ENCODE results near the gene IL17RD.
A peak's percentile ranks its signal among the peaks of the same experiment; 100 is the strongest.

Gene IL17RD

DNA sequence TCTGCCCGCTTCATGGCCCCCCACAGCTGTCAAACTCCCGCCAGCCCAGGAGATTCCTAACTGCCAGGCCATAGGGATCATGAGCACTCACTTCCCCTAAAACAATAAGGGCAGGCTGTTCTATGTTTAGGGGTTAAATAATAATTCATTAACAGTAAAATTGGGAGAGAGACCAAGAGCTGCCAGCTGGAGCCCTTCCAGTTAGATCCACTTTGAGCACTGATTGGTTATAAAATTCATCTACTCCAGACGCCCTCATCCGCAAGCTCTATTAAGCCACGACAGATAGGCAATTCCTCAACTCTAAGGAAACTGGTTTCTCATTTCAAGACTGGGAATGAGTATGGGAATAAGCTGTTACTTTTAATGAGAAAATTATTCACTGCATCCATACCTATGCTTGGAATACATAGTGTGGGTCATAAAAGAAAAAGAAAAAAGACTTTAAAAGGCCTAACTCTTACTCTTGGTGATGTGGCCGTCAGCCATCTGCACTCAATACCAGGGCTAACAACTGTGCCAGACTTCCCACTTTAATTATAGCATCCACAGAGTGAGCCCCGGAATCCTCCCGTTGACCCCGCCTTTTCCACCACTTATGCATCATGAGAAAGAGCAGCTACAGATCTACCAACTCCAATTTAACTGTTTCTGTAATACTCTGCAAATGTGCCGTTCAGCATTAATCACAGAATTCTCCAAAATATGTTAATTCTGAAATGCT is 44.5 kb downstream of the IL17RD start:
- DNase-seq (ENCODE audit: low read depth), result no peak
- H3K4me3 ChIP-seq (ENCODE audit: low read length), result no peak overlapping the region
- TF ChIP-seq, protein P1, sequence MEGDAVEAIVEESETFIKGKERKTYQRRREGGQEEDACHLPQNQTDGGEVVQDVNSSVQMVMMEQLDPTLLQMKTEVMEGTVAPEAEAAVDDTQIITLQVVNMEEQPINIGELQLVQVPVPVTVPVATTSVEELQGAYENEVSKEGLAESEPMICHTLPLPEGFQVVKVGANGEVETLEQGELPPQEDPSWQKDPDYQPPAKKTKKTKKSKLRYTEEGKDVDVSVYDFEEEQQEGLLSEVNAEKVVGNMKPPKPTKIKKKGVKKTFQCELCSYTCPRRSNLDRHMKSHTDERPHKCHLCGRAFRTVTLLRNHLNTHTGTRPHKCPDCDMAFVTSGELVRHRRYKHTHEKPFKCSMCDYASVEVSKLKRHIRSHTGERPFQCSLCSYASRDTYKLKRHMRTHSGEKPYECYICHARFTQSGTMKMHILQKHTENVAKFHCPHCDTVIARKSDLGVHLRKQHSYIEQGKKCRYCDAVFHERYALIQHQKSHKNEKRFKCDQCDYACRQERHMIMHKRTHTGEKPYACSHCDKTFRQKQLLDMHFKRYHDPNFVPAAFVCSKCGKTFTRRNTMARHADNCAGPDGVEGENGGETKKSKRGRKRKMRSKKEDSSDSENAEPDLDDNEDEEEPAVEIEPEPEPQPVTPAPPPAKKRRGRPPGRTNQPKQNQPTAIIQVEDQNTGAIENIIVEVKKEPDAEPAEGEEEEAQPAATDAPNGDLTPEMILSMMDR (conservative IDR thresholded peaks at IDR 0.05; ENCODE audit: low read length), result no peak

DNA sequence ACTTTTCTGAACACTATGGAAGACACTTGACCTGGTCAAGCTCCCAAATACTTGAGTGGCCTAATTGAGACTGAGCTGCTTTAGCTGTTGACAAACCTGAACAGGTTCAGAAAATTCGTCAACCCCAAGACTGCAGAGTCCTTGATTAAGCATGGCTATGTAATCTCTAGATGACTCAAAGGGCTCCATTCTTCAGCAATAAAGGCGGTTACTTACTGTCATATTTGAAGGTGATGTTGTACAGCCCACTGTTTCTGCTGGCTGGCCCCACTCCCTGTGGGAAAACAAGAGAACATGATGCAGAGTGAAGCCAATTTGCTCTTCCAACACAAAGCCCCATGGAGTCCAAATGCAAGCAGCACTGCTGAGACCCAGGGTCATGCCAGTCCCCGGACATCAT is 45.1 kb downstream of the IL17RD start:
- no peak for DNase-seq (ENCODE audit: low read depth)
- TF ChIP-seq, protein P1 (conservative IDR thresholded peaks at IDR 0.05; ENCODE audit: low read length), result no peak
- no peak overlapping the region for H3K4me3 ChIP-seq (ENCODE audit: low read length)

DNA sequence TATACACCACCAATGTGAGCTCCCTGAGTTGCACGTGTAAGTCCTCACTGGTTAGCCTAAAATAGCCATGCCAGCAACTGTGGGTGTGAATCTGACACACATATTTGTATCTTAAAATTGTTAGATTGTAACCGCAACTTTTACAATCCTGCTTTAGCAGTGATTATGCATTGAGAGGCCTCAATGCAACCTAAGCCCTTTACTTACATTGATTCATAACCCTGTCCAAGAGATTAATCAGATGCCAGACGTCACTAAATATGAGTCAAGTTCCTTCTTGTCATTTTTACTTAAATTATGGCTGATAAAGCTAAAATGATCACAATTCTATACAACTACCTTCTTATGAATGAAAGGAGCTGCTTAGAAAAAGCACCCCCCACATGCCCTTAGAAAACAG is 46.9 kb downstream of the IL17RD start:
- TF ChIP-seq, protein P1 (conservative IDR thresholded peaks at IDR 0.05; ENCODE audit: low read length), result no peak
- DNase-seq (ENCODE audit: low read depth), result no peak
- no peak overlapping the region for H3K4me3 ChIP-seq (ENCODE audit: low read length)

DNA sequence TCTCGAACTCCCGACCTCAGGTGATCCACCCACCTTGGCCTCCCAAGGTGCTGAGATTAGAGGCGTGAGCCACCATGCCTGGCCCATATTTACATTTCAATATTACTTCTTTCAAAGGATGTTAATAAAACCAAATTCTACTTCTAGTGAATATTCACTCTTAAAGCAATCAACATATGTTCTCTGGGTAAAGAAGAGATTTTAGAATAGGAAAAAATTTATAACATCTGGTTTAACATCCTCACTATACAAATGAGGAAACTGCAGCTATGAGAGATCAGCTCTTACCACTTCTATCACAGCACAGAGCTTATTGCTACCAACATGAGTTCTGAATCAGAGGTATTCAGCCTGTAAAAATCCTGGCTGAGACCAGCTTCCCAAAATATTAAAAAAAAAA is 48.7 kb downstream of the IL17RD start:
- DNase-seq (ENCODE audit: low read depth), result no peak
- TF ChIP-seq, protein P1 (conservative IDR thresholded peaks at IDR 0.05; ENCODE audit: low read length), result no peak
- H3K4me3 ChIP-seq (ENCODE audit: low read length), result no peak overlapping the region

DNA sequence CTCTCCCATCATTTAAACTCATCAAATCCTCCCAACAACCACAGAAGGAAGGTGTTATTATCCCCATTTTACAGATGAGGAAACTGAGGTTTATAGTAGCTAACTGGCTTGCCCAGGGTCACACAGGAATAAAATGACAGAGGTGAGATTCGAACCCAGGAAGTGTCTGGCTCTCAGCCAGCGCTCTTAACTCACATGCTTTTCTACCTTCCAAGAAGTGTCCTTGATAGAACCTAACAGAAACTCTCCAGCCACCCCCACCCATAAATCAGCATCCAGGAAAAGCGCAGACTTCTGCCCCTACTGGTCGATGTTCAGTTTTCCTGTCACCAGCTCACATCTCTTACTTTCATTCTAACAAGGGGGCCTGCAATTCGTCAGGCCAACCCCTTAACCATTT is 52.9 kb downstream of the IL17RD start:
- DNase-seq (ENCODE audit: low read depth), result no peak
- TF ChIP-seq, protein P1 (conservative IDR thresholded peaks at IDR 0.05; ENCODE audit: low read length), result peak; percentile 21; the same call in 1 of the 2 replicates
- no peak overlapping the region for H3K4me3 ChIP-seq (ENCODE audit: low read length)

DNA sequence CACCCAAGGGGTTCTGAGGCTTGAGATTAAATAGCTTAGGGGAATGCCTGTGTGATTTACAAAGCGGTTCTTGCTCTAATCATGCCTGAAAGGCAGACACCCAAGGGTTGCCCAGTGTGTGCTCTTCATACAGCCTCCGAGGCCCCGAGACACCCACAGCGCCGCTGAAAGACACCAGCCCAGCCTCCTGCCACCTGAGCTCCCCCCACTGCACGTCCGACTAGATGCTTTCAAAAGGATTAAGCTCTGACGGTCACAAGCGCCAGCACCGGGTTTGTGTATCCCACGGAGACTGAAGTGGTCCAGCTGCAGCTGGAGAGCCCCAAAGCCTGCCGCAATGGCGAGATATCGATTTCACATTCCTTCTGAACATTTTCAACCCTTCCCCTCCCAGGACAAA is 54.4 kb downstream of the IL17RD start:
- DNase-seq (ENCODE audit: low read depth), result no peak
- no peak overlapping the region for H3K4me3 ChIP-seq (ENCODE audit: low read length)
- TF ChIP-seq, protein P1 (conservative IDR thresholded peaks at IDR 0.05; ENCODE audit: low read length), result no peak

DNA sequence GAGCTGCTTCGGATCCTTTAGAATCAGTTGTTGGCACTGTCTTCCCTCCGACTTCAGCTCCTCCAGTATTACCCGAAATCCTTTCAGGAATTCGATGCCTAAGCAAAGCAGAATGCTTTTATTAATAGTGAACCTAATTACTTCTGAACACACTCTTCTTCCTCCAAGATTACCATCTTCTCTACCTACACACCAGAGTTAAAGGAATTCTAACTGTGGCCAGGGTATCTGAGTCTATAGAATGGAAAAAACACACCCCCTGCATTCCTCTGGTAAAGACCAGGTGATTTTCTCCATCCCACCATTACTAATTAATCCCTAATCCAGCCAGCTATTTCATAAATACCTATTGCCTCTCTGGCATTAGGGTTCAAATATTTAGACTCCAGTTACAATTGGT is 54.9 kb downstream of the IL17RD start:
- H3K4me3 ChIP-seq (ENCODE audit: low read length), result no peak overlapping the region
- TF ChIP-seq, protein P1 (conservative IDR thresholded peaks at IDR 0.05; ENCODE audit: low read length), result no peak

More for the DNA sequence above, 54.9 kb downstream of the IL17RD start:
- DNase-seq (ENCODE audit: low read depth), result no peak
